ENCODE results near the gene CENPW.

GRCh38 chr6:126300735-126301134 is 39.2 kb upstream of the CENPW start:
- no peak for TF ChIP-seq CTCF (conservative IDR thresholded peaks at IDR 0.05; ENCODE audit: low read length)
- no peak for TF ChIP-seq EZH2phosphoT487 (IDR thresholded peaks at IDR 0.05; ENCODE audit: borderline replicate concordance)
